T-helper 22 cell (primary cell): Measurements from ENCODE around the gene ZNF22.

Experiments used
- DNase-seq: peaks from one replicate; pipeline ENCODE4 v3.0.0-alpha.2; 2020; ENCODE audit warnings: low read depth

Gene ZNF22

GRCh38 chr10:45015590-45015989 lies 14.9 kb downstream of the ZNF22 start:
- no peak for DNase-seq

- DNase-seq, result no peak
Measured at GRCh38 chr10:45023426-45023825, 22.7 kb downstream of the ZNF22 start.

- DNase-seq, result no peak
Measured at GRCh38 chr10:45034301-45034700, 33.6 kb downstream of the ZNF22 start.

- DNase-seq, result no peak
Measured at GRCh38 chr10:45035673-45036072, 35.0 kb downstream of the ZNF22 start.

- no peak for DNase-seq
Measured at GRCh38 chr10:45040921-45041542, 40.3 kb downstream of the ZNF22 start.

- no peak for DNase-seq
Measured at GRCh38 chr10:45044290-45044689, 43.6 kb downstream of the ZNF22 start.

GRCh38 chr10:45050551-45051235 lies 50.0 kb downstream of the ZNF22 start:
- no peak for DNase-seq

- no peak for DNase-seq
Measured at GRCh38 chr10:45052700-45053099, 52.0 kb downstream of the ZNF22 start.

- DNase-seq, result no peak
Measured at GRCh38 chr10:45053569-45054100, 52.9 kb downstream of the ZNF22 start.
